RWPE1 (cell line): ENCODE results near the gene RALGPS2.

Experiments
- CTCF ChIA-PET: fragments of 350-600 bp; sonication (Branson Sonifier 250); formaldehyde crosslinking; extraction: SDS; loops from one replicate; lab custom pipeline; 2021; lab: Yijun Ruan, JAX
- POLR2A ChIA-PET: fragments of 400-600 bp; formaldehyde crosslinking; extraction: SDS; loops from one replicate; lab custom pipeline; 2020; ENCODE audit warnings: antibody characterized with exemption; ENCODE audit not compliant: low non-redundant PET; lab: Yijun Ruan, JAX
- DNase-seq: peaks from one replicate; pipeline ENCODE4 v3.0.0; 2012; ENCODE audit warnings: low spot score
- H3K27ac ChIP-seq: fragments of 450-650 bp; 2 replicates; pipeline ENCODE4 v1.5.1; 2017
- TF ChIP-seq, protein P1 (sequence below): fragments of 450-650 bp; conservative IDR thresholded peaks from 2 replicates; pipeline ENCODE4 v1.5.1; 2017; ENCODE audit warnings: low read depth, mild to moderate bottlenecking

RALGPS2 gene

DNA sequence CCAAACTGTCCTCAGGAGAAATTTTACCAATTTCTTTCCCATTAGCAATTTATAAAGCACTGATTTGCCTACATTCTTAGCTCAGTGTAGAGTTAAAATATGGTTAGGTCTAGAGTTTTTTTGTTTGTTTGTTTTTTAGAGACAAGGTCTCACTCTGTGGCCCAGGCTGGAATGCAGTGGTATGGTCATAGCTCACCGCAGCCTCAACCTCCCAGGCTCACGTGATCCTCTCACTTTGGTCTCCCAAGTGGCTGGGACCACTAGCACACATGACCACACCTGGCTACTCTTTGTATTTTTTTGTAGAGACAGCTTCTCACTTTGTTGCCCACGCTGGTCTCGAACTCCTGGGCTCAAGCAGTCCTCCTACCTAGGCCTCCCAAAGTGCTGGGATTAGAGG is 10.6 kb upstream of the RALGPS2 start:
- DNase-seq = no peak
- ChIA-PET CTCF (no interaction called here), POLR2A (no interaction called here)
- TF ChIP-seq, protein P1, sequence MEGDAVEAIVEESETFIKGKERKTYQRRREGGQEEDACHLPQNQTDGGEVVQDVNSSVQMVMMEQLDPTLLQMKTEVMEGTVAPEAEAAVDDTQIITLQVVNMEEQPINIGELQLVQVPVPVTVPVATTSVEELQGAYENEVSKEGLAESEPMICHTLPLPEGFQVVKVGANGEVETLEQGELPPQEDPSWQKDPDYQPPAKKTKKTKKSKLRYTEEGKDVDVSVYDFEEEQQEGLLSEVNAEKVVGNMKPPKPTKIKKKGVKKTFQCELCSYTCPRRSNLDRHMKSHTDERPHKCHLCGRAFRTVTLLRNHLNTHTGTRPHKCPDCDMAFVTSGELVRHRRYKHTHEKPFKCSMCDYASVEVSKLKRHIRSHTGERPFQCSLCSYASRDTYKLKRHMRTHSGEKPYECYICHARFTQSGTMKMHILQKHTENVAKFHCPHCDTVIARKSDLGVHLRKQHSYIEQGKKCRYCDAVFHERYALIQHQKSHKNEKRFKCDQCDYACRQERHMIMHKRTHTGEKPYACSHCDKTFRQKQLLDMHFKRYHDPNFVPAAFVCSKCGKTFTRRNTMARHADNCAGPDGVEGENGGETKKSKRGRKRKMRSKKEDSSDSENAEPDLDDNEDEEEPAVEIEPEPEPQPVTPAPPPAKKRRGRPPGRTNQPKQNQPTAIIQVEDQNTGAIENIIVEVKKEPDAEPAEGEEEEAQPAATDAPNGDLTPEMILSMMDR = no peak
- H3K27ac ChIP-seq = no peak overlapping the region

DNA sequence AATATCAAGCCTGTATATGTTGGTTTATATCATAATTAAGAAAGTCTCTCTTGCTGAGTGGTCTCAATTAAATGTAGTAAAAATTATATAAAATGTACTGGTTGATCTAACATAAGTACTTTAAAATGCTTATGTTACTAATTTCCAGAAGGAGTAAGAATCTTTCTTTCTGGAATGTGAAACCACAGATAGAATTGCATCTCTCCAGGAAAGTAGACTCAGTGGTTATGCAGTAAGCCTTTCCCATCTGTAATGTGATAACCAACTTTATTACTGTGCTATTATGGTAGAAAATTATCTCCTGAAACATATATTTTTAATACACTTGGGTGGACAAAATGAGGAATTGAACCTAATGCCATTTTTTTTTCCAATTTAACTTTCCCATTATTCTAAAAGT is 8.9 kb upstream of the RALGPS2 start:
- H3K27ac ChIP-seq = no peak overlapping the region
- TF ChIP-seq, protein P1 = no peak
- DNase-seq = no peak
- ChIA-PET CTCF (no interaction called here), POLR2A (no interaction called here)

DNA sequence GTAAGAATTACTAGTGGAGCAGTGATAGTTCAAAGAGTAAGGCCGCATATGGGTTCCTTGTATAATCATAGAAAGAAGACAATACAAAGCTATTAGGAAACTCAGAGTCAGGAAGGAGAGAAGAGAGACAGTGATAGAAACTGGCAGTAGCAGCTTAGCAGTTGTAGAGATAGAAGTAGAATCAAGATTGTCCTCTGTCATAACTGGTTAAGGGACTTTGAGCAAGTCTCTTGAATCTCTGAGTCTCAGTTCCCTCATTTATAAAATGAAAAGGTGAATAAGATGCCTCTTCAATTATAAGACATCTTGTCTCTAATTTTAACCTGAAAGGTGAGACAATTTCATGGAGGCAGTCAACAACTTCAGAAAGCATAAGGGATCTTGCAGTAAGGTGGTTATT is 6.5 kb upstream of the RALGPS2 start:
- POLR2A ChIA-PET = no interaction called here
- TF ChIP-seq, protein P1 = no peak
- no peak for DNase-seq
- no peak overlapping the region for H3K27ac ChIP-seq
- CTCF ChIA-PET = no interaction called here

DNA sequence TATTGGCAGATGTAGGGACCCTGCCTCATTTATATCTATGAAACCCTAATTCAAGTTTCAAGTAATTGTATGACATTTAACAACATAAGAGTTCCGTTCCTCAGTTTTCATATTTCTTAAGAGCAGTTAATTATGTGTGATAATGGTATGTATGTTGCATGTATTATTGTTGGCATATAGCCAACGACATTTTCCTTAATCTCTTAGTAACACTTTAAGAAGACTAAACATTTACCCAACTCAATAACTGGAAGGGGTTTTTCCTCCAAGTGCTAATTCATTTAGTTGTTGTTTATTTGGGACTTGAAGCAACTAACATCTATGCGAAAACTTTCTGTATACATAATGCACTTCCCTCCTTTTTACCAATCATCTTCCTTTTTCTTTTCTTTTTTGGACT is 1.5 kb upstream of the RALGPS2 start:
- CTCF ChIA-PET = no interaction called here
- no peak overlapping the region for H3K27ac ChIP-seq
- TF ChIP-seq, protein P1 = no peak
- POLR2A ChIA-PET = no interaction called here
- no peak for DNase-seq

- ChIA-PET CTCF (interaction anchor here (1.6 kb wide), 1 partner anchor 182 kb away, joined by 4 read pairs; no protein-coding TSS in a partner anchor), POLR2A (no interaction called here)
- peak overlapping the region; percentile 81 for H3K27ac ChIP-seq
- TF ChIP-seq, protein P1 = no peak
- no peak for DNase-seq
Measured at GRCh38 chr1:178724376-178724727, 692 bp upstream of the RALGPS2 start.

GRCh38 chr1:178725466-178726086 is 532 bp downstream of the RALGPS2 start:
- H3K27ac ChIP-seq = peak overlapping the region; percentile 81
- POLR2A ChIA-PET = interaction anchor here (0.6 kb wide), 1 partner anchor 41 kb away, joined by 3 read pairs; no protein-coding TSS in a partner anchor
- peak; percentile 26 for DNase-seq
- CTCF ChIA-PET = interaction anchor here (0.6 to 1.6 kb wide), 2 partner anchors 98 to 183 kb away, joined by 3 to 4 read pairs; no protein-coding TSS in a partner anchor
- TF ChIP-seq, protein P1 = no peak
